HepG2 (cell line): ENCODE results near the gene INO80C. TPM values are rescaled to one million over a fixed set of nuclear protein-coding genes. Genes with fewer than 3 reads are reported as not detected.
A peak's percentile ranks its signal among the peaks of the same experiment; 100 is the strongest.

Experiments
- AHR ChIP-seq: IDR thresholded peaks from 2 replicates; pipeline ENCODE4 v1.6.1; 2018; ENCODE audit warnings: missing genetic modification reagents, missing compliant biosample characterization
- HBP1 ChIP-seq: IDR thresholded peaks from 2 replicates; pipeline ENCODE4 v1.6.1; 2016; ENCODE audit warnings: low read depth, control low read depth
- LCORL ChIP-seq, 2 experiments: fragments of 450-650 bp in 1 of 2; sonication (generic) in 1 of 2; formaldehyde crosslinking in 1 of 2; IDR thresholded peaks; 2 replicates each; pipeline versions ENCODE4 v1.5.0 to v1.6.1; 2017 to 2020; ENCODE audit warnings: antibody characterized with exemption in 1 of 2, missing genetic modification reagents in 1 of 2
- MBNL3 ChIP-seq: fragments of 250-450 bp; sonication (Bioruptor Pico); conservative IDR thresholded peaks from 2 replicates; pipeline ENCODE4 v1.8.0; 2022; ENCODE audit warnings: mild to moderate bottlenecking, inconsistent platforms
- PAX8 ChIP-seq: sonication (generic); formaldehyde crosslinking; IDR thresholded peaks from 2 replicates; pipeline ENCODE4 v1.8.0; 2022; ENCODE audit warnings: mild to moderate bottlenecking, missing genetic modification reagents, borderline replicate concordance
- PBX3 ChIP-seq: sonication (generic); formaldehyde crosslinking; IDR thresholded peaks from 2 replicates; pipeline ENCODE4 v1.8.1; 2023; ENCODE audit warnings: missing genetic modification reagents, inconsistent platforms, borderline replicate concordance
- TCF7L2 ChIP-seq: IDR thresholded peaks from 2 replicates; pipeline ENCODE4 v1.6.1; 2011; ENCODE audit warnings: mild to moderate bottlenecking, low read depth, low read length, moderate library complexity
- TP53 ChIP-seq: sonication (generic); formaldehyde crosslinking; conservative IDR thresholded peaks from 2 replicates; pipeline ENCODE4 v1.4.0; 2020; ENCODE audit warnings: missing genetic modification reagents
- ZC3H4 ChIP-seq: sonication (generic); formaldehyde crosslinking; IDR thresholded peaks from 2 replicates; pipeline ENCODE4 v1.4.0; 2020; ENCODE audit warnings: missing genetic modification reagents, borderline replicate concordance
- ZMAT5 ChIP-seq: sonication (generic); formaldehyde crosslinking; IDR thresholded peaks from 2 replicates; pipeline ENCODE4 v1.5.0; 2020; ENCODE audit warnings: mild to moderate bottlenecking, low read depth, missing genetic modification reagents, borderline replicate concordance
- ZNF142 ChIP-seq: sonication (generic); formaldehyde crosslinking; IDR thresholded peaks from 2 replicates; pipeline ENCODE4 v1.4.0; 2020; ENCODE audit warnings: missing genetic modification reagents
- ZNF205 ChIP-seq: IDR thresholded peaks from 2 replicates; pipeline ENCODE4 v1.6.1; 2018; ENCODE audit warnings: missing biosample characterization, missing genetic modification reagents
- ZNF331 ChIP-seq: sonication (generic); formaldehyde crosslinking; IDR thresholded peaks from 2 replicates; pipeline ENCODE4 v1.4.0; 2020; ENCODE audit warnings: missing genetic modification reagents
- ZNF639 ChIP-seq: conservative IDR thresholded peaks from 2 replicates; pipeline ENCODE4 v1.6.1; 2018; ENCODE audit warnings: missing genetic modification reagents
- ZNF674 ChIP-seq: sonication (generic); formaldehyde crosslinking; IDR thresholded peaks from 2 replicates; pipeline ENCODE4 v1.5.0; 2020; ENCODE audit warnings: low read depth, mild to moderate bottlenecking, missing genetic modification reagents
- ZNF7 ChIP-seq: IDR thresholded peaks from 2 replicates; pipeline ENCODE4 v1.6.1; 2016; ENCODE audit warnings: missing biosample characterization, missing genetic modification reagents
- ZNF740 ChIP-seq: sonication (generic); formaldehyde crosslinking; IDR thresholded peaks from 2 replicates; pipeline ENCODE4 v1.4.0; 2020; ENCODE audit warnings: missing genetic modification reagents
- polyA plus RNA-seq, 8 experiments: library from polyadenylated mRNA; depleted of rRNA in 3 of 8; stranded (reverse) in 7 of 8; unstranded in 1 of 8; fragments of >200 nt; fragmentation: Illumina TruSeq in 4 of 8; extraction: Trizol in 4 of 8; gene quantifications; 2 replicates each; pipeline versions ENCODE4 v1.2.1 to v1.2.3, GENCODE V29; 2011 to 2016; ENCODE audit warnings: low read depth in 4 of 8, missing spikeins in 1 of 8, mixed read lengths in 1 of 8; ENCODE audit not compliant: insufficient read depth in 1 of 8
- total RNA-seq, 5 experiments: library from RNA; depleted of rRNA; stranded (reverse); fragments of >200 nt; fragmentation: Illumina TruSeq; extraction: Trizol; gene quantifications; 2 replicates each; pipeline ENCODE4 v1.2.3, GENCODE V29; 2016; ENCODE audit warnings: low read depth in 1 of 5

The INO80C gene
- total and polyA plus RNA-seq, 2 of the 13 experiments (the other 11 are each of a cell fraction or from before 2014, with no cell fraction given) = 8.2 to 15.4 TPM

GRCh38 chr18:35458677-35459441 is 38.9 kb downstream of the INO80C start (continued):
- TF ChIP-seq ZNF639 (CRISPR knock-in tag) (no peak), ZNF331 (CRISPR knock-in tag) (peak; percentile 99), ZNF740 (CRISPR knock-in tag) (no peak), HBP1 (CRISPR knock-in tag) (no peak), ZNF7 (no peak), ZNF142 (CRISPR knock-in tag) (no peak), TP53 (CRISPR knock-in tag) (no peak), ZC3H4 (CRISPR knock-in tag) (no peak), TCF7L2 (no peak), PAX8 (CRISPR knock-in tag) (no peak), ZNF674 (CRISPR knock-in tag) (no peak), LCORL (IDR thresholded peaks at IDR 0.05) (no peak), LCORL (CRISPR knock-in tag; IDR thresholded peaks at IDR 0.05) (peak; percentile 94), ZNF205 (no peak), MBNL3 (CRISPR knock-in tag) (no peak), AHR (CRISPR knock-in tag) (0 out of 2 replicates have a peak, but pooled peaks have one; percentile 31), ZMAT5 (CRISPR knock-in tag) (no peak), PBX3 (CRISPR knock-in tag) (no peak)
